Activated CD4-positive, alpha-beta T cell treated with anti-CD3 and anti-CD28 coated beads, Interleukin-2, Interleukin-4, amounts not matched to agents 100 ng/mL and 50 ng/mL, durations not matched to agents 16 hours and 8 hours (primary cell): ENCODE measurements around the gene MNX1.

ENCODE experiments used
- DNase-seq: peaks from one replicate; pipeline ENCODE4 v3.0.0-alpha.2; 2020; ENCODE audit warnings: low spot score

The MNX1 gene

GRCh38 chr7:156969972-156970420 is 40.5 kb downstream of the MNX1 start:
- DNase-seq = no peak

- DNase-seq = no peak
Observed at GRCh38 chr7:156968183-156968582, 42.3 kb downstream of the MNX1 start.

GRCh38 chr7:156966387-156966786 is 44.1 kb downstream of the MNX1 start:
- DNase-seq = no peak

- no peak for DNase-seq
Observed at GRCh38 chr7:156964971-156965370, 45.5 kb downstream of the MNX1 start.

- DNase-seq = no peak
Observed at GRCh38 chr7:156963472-156963871, 47.0 kb downstream of the MNX1 start.

DNA sequence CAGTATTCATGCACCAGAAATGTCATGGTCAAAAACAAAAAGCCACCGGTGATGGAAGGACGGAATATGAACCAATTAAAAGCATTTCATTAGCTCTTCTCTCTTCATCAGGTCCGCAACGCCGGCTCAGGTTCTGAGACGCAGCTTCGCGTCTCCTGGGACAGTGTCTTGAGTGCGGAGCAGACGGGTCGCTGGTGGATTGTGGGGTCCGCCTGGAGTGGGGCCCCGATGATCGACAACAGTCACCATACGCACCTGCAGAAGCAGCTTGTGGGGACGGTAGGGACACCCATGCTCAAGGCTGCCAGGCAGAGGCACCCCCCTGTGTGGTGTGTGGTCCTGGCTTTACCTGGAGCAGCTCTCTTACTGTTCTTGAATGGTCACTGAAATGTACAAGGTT is 47.6 kb downstream of the MNX1 start:
- DNase-seq = no peak

- DNase-seq = no peak
Observed at GRCh38 chr7:156962145-156962544, 48.3 kb downstream of the MNX1 start.

DNA sequence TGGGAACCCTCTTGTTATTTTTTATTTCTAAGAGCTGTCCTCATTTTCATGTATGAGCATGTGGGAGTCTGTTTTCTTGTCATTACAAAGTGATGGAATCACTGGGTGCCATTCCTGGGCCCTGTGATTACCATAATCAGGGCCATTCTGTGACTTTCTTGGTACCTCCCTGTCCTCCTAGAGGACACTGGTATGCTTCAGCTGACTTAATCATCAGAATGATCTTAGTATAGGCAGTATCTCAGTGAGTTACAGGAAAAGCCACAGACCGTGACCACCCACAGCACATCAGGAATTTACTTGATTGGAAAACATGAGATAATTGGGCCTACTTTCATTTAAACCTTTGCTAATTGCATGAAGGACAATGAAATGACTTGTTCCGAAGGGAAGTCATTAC is 53.7 kb downstream of the MNX1 start:
- DNase-seq = no peak

DNA sequence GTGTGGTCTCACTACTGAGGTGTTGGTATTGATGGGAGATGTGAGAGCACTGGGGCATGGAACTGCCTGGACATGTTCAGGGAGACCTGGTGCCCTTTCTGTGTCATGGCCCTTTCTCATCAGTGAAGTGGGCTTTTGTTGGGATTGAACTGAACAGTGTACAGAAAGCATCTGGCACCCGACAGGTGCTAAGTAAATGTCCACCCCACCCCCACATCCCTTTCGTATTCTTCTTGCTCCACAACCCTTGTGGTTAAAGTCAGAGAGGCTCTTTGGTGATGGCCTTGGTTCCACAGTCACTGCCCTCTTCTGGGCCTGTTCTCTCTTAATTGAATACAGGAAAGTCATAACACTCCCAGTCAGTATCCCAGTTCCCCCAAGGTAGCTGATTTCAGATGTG is 55.5 kb downstream of the MNX1 start:
- no peak for DNase-seq
